GM23338 (cell line): ENCODE results near the gene OLFM1. TPM values are rescaled to one million over a fixed set of nuclear protein-coding genes. Genes with fewer than 3 reads are reported as not detected.
"Not testable (repeated sequence)": the region's sequence is repeated elsewhere in the genome, so short reads cannot be mapped to it uniquely, and the experiment has no call there.

Source experiments
- ATAC-seq: fragments of 200-7000 bp; cut with Tn5 transposase; 3 replicates; pipeline ENCODE4 v1.9.1; 2020
- DNase-seq: peaks from one replicate; pipeline ENCODE4 v3.0.0-alpha.2; 2015; ENCODE audit warnings: low spot score
- H2AFZ ChIP-seq: fragments of 200-600 bp; sonication (generic); 2 replicates; pipeline ENCODE4 v1.8.0; 2016; ENCODE audit warnings: antibody characterized with exemption, mild to moderate bottlenecking, moderate library complexity
- H3F3A ChIP-seq: fragments of 200-600 bp; sonication (generic); replicated peaks from 2 replicates; pipeline ENCODE4 v1.8.0; 2017; ENCODE audit warnings: antibody characterized with exemption, mixed run types, low read depth
- H3K27ac ChIP-seq: fragments of 200-600 bp; sonication (generic); 2 replicates; pipeline ENCODE4 v1.6.1; 2016; ENCODE audit warnings: low read depth
- H3K27me3 ChIP-seq: fragments of 200-600 bp; sonication (generic); 2 replicates; pipeline ENCODE4 v1.8.0; 2016; ENCODE audit warnings: mild to moderate bottlenecking, mixed run types, moderate library complexity; ENCODE audit not compliant: insufficient read depth
- H3K36me3 ChIP-seq: fragments of 200-600 bp; sonication (generic); 2 replicates; pipeline ENCODE4 v1.8.0; 2016; ENCODE audit warnings: mild to moderate bottlenecking; ENCODE audit not compliant: insufficient read depth
- H3K4me1 ChIP-seq: fragments of 200-600 bp; sonication (generic); 2 replicates; pipeline ENCODE4 v1.8.0; 2016; ENCODE audit warnings: mild to moderate bottlenecking, moderate library complexity; ENCODE audit not compliant: insufficient read depth
- H3K4me2 ChIP-seq: fragments of 200-600 bp; sonication (generic); 2 replicates; pipeline ENCODE4 v1.7.1; 2017; ENCODE audit warnings: mixed run types
- H3K4me3 ChIP-seq: fragments of 200-600 bp; sonication (generic); 2 replicates; pipeline ENCODE4 v1.6.1; 2016; ENCODE audit warnings: mixed run types
- H3K79me2 ChIP-seq: fragments of 200-600 bp; sonication (generic); replicated peaks from 2 replicates; pipeline ENCODE4 v1.8.0; 2017; ENCODE audit warnings: mild to moderate bottlenecking; ENCODE audit not compliant: insufficient read depth
- H3K9me2 ChIP-seq: fragments of 200-600 bp; sonication (generic); 2 replicates; pipeline ENCODE4 v1.8.0; 2017; ENCODE audit not compliant: insufficient read depth
- H4K20me1 ChIP-seq: fragments of 200-600 bp; sonication (generic); replicated peaks from 2 replicates; pipeline ENCODE4 v1.8.0; 2017; ENCODE audit warnings: mild to moderate bottlenecking; ENCODE audit not compliant: insufficient read depth
- H3K27ac Mint-ChIP-seq: 2 replicates; pipeline ENCODE4 v1.8.0; 2020; ENCODE audit warnings: inconsistent platforms, mild to moderate bottlenecking, moderate library complexity, mixed read lengths
- H3K27me3 Mint-ChIP-seq: 3 replicates; pipeline ENCODE4 v1.8.0; 2022; ENCODE audit warnings: low read depth, mild to moderate bottlenecking, moderate library complexity, mixed read lengths, inconsistent platforms; ENCODE audit not compliant: insufficient read depth, poor library complexity
- H3K36me3 Mint-ChIP-seq: 3 replicates; pipeline ENCODE4 v1.8.0; 2021; ENCODE audit warnings: low read depth, mild to moderate bottlenecking, inconsistent platforms, moderate library complexity, mixed read lengths
- H3K4me1 Mint-ChIP-seq: 3 replicates; pipeline ENCODE4 v1.8.0; 2020; ENCODE audit warnings: mild to moderate bottlenecking, inconsistent platforms, mixed read lengths
- H3K4me3 Mint-ChIP-seq: 3 replicates; pipeline ENCODE4 v1.8.0; 2021; ENCODE audit warnings: moderate library complexity, mild to moderate bottlenecking, inconsistent platforms, mixed read lengths
- H3K9me3 Mint-ChIP-seq: 3 replicates; pipeline ENCODE4 v1.8.0; 2020; ENCODE audit warnings: moderate library complexity, mild to moderate bottlenecking, inconsistent platforms, mixed read lengths
- JUNB ChIP-seq: IDR thresholded peaks from one replicate; pipeline ENCODE4 v1.6.1; 2016; ENCODE audit warnings: antibody characterized with exemption; ENCODE audit not compliant: unreplicated experiment
- NANOG ChIP-seq: IDR thresholded peaks from 2 replicates; pipeline ENCODE4 v1.6.1; 2016; ENCODE audit warnings: antibody characterized with exemption, borderline replicate concordance
- ZNF331 ChIP-seq: fragments of 250-450 bp; sonication (Bioruptor Pico); IDR thresholded peaks from 2 replicates; pipeline ENCODE4 v1.5.0; 2020; ENCODE audit warnings: low read depth, mild to moderate bottlenecking, moderate library complexity
- polyA plus RNA-seq: library from polyadenylated mRNA; unstranded; fragments of >200 nt; fragmentation: Nextera tagmentation; extraction: Ambion mirVana; gene quantifications from 2 replicates; pipeline ENCODE4 v1.2.1, GENCODE V29; 2016
- total RNA-seq: library from RNA; depleted of rRNA; stranded (reverse); fragments of >200 nt; shearing (Covaris generic); gene quantifications from 2 replicates; pipeline ENCODE4 v1.2.3, GENCODE V29; 2014
- TF ChIP-seq, protein P1 (sequence below): fragments of 250-450 bp; sonication (Bioruptor Pico); IDR thresholded peaks from 2 replicates; pipeline ENCODE4 v1.5.0; 2020; ENCODE audit warnings: mild to moderate bottlenecking, moderate library complexity

The OLFM1 gene
- total and polyA plus RNA-seq, 2 experiments from 2014 or later = 20.6 to 40.1 TPM

DNA sequence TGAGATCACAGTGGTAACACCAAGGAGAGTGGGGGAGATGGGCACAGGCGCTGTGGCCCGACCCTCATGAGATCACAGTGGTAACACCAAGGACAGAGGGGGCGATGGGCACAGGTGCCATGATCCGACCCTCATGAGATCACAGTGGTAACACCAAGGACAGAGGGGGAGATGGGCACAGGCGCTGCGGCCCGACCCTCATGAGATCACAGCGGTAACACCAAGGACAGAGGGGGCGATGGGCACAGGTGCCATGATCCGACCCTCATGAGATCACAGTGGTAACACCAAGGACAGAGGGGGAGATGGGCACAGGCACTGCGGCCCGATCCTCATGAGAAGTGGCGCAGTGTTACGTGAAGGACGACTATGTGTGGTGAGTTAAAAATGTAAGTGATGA lies 75.1 kb downstream of the OLFM1 start:
- not testable (repeated sequence) for ATAC-seq, H4K20me1 ChIP-seq, H3K27me3 ChIP-seq, H3K9me3 Mint-ChIP-seq, H3K36me3 ChIP-seq, H2AFZ ChIP-seq, H3K79me2 ChIP-seq, H3K27ac Mint-ChIP-seq, H3K9me2 ChIP-seq, H3K4me1 ChIP-seq, H3K27me3 Mint-ChIP-seq, H3K4me3 Mint-ChIP-seq, H3K36me3 Mint-ChIP-seq, H3K27ac ChIP-seq, H3K4me3 ChIP-seq, DNase-seq, H3F3A ChIP-seq, H3K4me2 ChIP-seq
- H3K4me1 Mint-ChIP-seq = peaks cover 17% of the 10 kb centered on the region

DNA sequence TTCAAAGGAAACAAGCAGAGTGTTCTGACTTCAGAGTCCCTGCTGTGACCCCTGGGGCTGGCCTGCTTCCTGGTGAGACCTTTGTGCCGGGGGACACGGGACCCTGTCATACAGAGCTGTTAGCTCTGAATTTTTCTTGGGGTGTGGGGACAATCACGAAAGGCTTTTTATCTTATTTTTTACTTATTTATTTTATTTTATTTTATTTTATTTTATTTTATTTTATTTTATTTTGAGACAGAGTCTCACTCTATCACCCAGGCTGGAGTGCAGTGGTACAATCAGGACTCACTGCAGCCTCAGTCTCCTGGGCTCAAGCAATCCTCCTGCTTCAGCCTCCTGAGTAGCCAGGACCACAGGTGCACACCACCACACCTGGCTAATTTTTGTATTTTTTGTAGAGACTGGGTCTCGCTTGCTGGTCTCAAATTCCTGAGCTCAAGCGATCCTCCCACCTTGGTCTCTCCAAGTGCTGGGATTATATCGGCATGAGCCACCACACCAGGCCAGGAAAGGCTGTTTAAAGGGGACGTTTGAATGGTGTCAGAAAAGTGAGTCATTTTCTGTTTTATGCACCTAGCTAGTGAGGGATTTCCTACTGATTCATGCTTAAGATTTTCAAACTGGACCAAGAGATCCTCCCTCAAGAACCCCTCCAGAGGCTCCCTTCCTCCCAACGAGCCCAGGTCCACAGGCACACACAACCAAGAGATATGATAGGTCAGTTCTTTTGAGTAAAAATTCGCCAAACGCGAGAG lies 75.7 kb downstream of the OLFM1 start:
- no peaks in the 10 kb centered on the region for H3F3A ChIP-seq
- no peak overlapping the region for H3K27ac ChIP-seq
- H3K4me2 ChIP-seq = no peak overlapping the region
- Mint-ChIP-seq H3K36me3 (no peaks in the 10 kb centered on the region), H3K27ac (no peak overlapping the region), H3K4me3 (no peak overlapping the region), H3K4me1 (peaks cover 17% of the 10 kb centered on the region), H3K9me3 (no peaks in the 10 kb centered on the region), H3K27me3 (peaks cover 5% of the 10 kb centered on the region)
- H3K79me2 ChIP-seq = no peaks in the 10 kb centered on the region
- H3K27me3 ChIP-seq = no peaks in the 10 kb centered on the region
- no peaks in the 10 kb centered on the region for H3K9me2 ChIP-seq
- H2AFZ ChIP-seq = no peak overlapping the region
- H3K36me3 ChIP-seq = no peaks in the 10 kb centered on the region
- H3K4me3 ChIP-seq = no peak overlapping the region
- H4K20me1 ChIP-seq = no peaks in the 10 kb centered on the region
- no peak for DNase-seq
- TF ChIP-seq, protein P1, sequence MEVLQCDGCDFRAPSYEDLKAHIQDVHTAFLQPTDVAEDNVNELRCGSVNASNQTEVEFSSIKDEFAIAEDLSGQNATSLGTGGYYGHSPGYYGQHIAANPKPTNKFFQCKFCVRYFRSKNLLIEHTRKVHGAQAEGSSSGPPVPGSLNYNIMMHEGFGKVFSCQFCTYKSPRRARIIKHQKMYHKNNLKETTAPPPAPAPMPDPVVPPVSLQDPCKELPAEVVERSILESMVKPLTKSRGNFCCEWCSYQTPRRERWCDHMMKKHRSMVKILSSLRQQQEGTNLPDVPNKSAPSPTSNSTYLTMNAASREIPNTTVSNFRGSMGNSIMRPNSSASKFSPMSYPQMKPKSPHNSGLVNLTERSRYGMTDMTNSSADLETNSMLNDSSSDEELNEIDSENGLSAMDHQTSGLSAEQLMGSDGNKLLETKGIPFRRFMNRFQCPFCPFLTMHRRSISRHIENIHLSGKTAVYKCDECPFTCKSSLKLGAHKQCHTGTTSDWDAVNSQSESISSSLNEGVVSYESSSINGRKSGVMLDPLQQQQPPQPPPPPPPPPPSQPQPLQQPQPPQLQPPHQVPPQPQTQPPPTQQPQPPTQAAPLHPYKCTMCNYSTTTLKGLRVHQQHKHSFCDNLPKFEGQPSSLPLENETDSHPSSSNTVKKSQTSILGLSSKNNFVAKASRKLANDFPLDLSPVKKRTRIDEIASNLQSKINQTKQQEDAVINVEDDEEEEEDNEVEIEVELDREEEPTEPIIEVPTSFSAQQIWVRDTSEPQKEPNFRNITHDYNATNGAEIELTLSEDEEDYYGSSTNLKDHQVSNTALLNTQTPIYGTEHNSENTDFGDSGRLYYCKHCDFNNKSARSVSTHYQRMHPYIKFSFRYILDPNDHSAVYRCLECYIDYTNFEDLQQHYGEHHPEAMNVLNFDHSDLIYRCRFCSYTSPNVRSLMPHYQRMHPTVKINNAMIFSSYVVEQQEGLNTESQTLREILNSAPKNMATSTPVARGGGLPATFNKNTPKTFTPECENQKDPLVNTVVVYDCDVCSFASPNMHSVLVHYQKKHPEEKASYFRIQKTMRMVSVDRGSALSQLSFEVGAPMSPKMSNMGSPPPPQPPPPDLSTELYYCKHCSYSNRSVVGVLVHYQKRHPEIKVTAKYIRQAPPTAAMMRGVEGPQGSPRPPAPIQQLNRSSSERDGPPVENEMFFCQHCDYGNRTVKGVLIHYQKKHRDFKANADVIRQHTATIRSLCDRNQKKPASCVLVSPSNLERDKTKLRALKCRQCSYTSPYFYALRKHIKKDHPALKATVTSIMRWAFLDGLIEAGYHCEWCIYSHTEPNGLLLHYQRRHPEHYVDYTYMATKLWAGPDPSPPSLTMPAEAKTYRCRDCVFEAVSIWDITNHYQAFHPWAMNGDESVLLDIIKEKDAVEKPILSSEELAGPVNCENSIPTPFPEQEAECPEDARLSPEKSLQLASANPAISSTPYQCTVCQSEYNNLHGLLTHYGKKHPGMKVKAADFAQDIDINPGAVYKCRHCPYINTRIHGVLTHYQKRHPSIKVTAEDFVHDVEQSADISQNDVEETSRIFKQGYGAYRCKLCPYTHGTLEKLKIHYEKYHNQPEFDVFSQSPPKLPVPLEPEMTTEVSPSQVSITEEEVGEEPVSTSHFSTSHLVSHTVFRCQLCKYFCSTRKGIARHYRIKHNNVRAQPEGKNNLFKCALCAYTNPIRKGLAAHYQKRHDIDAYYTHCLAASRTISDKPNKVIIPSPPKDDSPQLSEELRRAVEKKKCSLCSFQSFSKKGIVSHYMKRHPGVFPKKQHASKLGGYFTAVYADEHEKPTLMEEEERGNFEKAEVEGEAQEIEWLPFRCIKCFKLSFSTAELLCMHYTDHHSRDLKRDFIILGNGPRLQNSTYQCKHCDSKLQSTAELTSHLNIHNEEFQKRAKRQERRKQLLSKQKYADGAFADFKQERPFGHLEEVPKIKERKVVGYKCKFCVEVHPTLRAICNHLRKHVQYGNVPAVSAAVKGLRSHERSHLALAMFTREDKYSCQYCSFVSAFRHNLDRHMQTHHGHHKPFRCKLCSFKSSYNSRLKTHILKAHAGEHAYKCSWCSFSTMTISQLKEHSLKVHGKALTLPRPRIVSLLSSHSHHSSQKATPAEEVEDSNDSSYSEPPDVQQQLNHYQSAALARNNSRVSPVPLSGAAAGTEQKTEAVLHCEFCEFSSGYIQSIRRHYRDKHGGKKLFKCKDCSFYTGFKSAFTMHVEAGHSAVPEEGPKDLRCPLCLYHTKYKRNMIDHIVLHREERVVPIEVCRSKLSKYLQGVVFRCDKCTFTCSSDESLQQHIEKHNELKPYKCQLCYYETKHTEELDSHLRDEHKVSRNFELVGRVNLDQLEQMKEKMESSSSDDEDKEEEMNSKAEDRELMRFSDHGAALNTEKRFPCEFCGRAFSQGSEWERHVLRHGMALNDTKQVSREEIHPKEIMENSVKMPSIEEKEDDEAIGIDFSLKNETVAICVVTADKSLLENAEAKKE (CRISPR knock-in tag) = no peak
- TF ChIP-seq NANOG (no peak), ZNF331 (no peak), JUNB (no peak)
- H3K4me1 ChIP-seq = no peaks in the 10 kb centered on the region
- ATAC-seq = no peak
